PC-9 (cell line): ENCODE results near the gene CTSH. TPM values are rescaled to one million over a fixed set of nuclear protein-coding genes. Genes with fewer than 3 reads are reported as not detected.

Experiments
- BruUV-seq: library from RNA; stranded (reverse); fragments of 400-500 nt; replicated peaks from 2 replicates; lab custom pipeline; 2021; lab: Mats Ljungman, UMichigan
- CTCF ChIA-PET: fragments of 300-600 bp; sonication (Branson Sonifier 250); formaldehyde crosslinking; loops from one replicate; lab custom pipeline; 2022; ENCODE audit warnings: antibody characterized with exemption; lab: Charles Lee
- POLR2A ChIA-PET: fragments of 300-600 bp; sonication (Branson Sonifier 250); formaldehyde crosslinking; loops from one replicate; lab custom pipeline; 2022; ENCODE audit warnings: antibody characterized with exemption; ENCODE audit not compliant: unreplicated experiment; lab: Charles Lee
- DNase-seq, 2 experiments: peaks; one replicate each; pipeline versions ENCODE4 v3.0.0 to v3.0.0-alpha.2; 2015 to 2022; ENCODE audit warnings: mixed read lengths in 1 of 2
- H2AFZ ChIP-seq: fragments of 200-600 bp; sonication (generic); 2 replicates; pipeline ENCODE4 v1.8.1; 2017; ENCODE audit warnings: antibody characterized with exemption
- H3F3A ChIP-seq: fragments of 200-600 bp; sonication (generic); 2 replicates; pipeline ENCODE4 v1.8.1; 2017; ENCODE audit warnings: antibody characterized with exemption, mild to moderate bottlenecking, low read depth; ENCODE audit not compliant: insufficient read depth
- H3K27ac ChIP-seq: fragments of 200-600 bp; sonication (generic); 2 replicates; pipeline ENCODE4 v1.6.1; 2016; ENCODE audit warnings: mixed run types
- H3K27me3 ChIP-seq: fragments of 200-600 bp; sonication (generic); 2 replicates; pipeline ENCODE4 v1.6.1; 2016; ENCODE audit warnings: low read depth, mixed run types; ENCODE audit not compliant: insufficient read depth
- H3K36me3 ChIP-seq: fragments of 200-600 bp; sonication (generic); 2 replicates; pipeline ENCODE4 v1.6.1; 2016; ENCODE audit warnings: low read depth, mixed run types
- H3K4me1 ChIP-seq: fragments of 200-600 bp; sonication (generic); replicated peaks from 2 replicates; pipeline ENCODE4 v1.6.1; 2016; ENCODE audit warnings: mixed run types; ENCODE audit not compliant: insufficient read depth
- H3K4me2 ChIP-seq: fragments of 200-600 bp; sonication (generic); 2 replicates; pipeline ENCODE4 v1.6.1; 2017; ENCODE audit warnings: mixed run types
- H3K4me3 ChIP-seq: fragments of 200-600 bp; sonication (generic); 2 replicates; pipeline ENCODE4 v1.6.1; 2016; ENCODE audit warnings: mixed run types
- H3K79me2 ChIP-seq: fragments of 200-600 bp; sonication (generic); 2 replicates; pipeline ENCODE4 v1.6.1; 2017; ENCODE audit warnings: low read depth, mixed run types
- H3K9me2 ChIP-seq: fragments of 200-600 bp; sonication (generic); 2 replicates; pipeline ENCODE4 v1.8.1; 2017; ENCODE audit warnings: mild to moderate bottlenecking; ENCODE audit not compliant: insufficient read depth
- H3K9me3 ChIP-seq: fragments of 200-600 bp; sonication (generic); 2 replicates; pipeline ENCODE4 v1.8.1; 2016; ENCODE audit warnings: low read depth; ENCODE audit not compliant: insufficient read depth
- H4K20me1 ChIP-seq: fragments of 200-600 bp; sonication (generic); 2 replicates; pipeline ENCODE4 v1.8.1; 2017; ENCODE audit not compliant: insufficient read depth
- EZH2 ChIP-seq: fragments of 200-600 bp; sonication (generic); IDR thresholded peaks from 2 replicates; pipeline ENCODE4 v1.8.0; 2017; ENCODE audit warnings: antibody characterized with exemption, low read depth
- intact Hi-C: fragments of 100-400 bp; cut with micrococcal nuclease; formaldehyde crosslinking; loops from one replicate; pipeline ENCODE4 v1.10.0; 2022; ENCODE audit not compliant: unreplicated experiment
- total RNA-seq: library from RNA; stranded (reverse); gene quantifications from 2 replicates; pipeline ENCODE4 v1.2.3, GENCODE V29; 2021
- TF ChIP-seq, protein P1 (sequence below): fragments of 200-600 bp; sonication (generic); conservative IDR thresholded peaks from 2 replicates; pipeline ENCODE4 v1.6.1; 2017; ENCODE audit warnings: mixed run types, antibody characterized with exemption, mild to moderate bottlenecking, moderate library complexity

Gene CTSH
- total RNA-seq, 1 experiment from 2014 or later = 101 TPM

GRCh38 chr15:78923480-78924360 lies 21.1 kb downstream of the CTSH start:
- no peak overlapping the region for H2AFZ ChIP-seq
- DNase-seq = no peak
- H3K9me2 ChIP-seq = no peaks in the 10 kb centered on the region
- H3K4me1 ChIP-seq = no peaks in the 10 kb centered on the region
- H3K79me2 ChIP-seq = no peaks in the 10 kb centered on the region
- H4K20me1 ChIP-seq = no peaks in the 10 kb centered on the region
- no peaks in the 10 kb centered on the region for H3K27me3 ChIP-seq
- intact Hi-C loops = no loop called here
- no peaks in the 10 kb centered on the region for H3K9me3 ChIP-seq
- no TSS peak for BruUV-seq
- no peak overlapping the region for H3K27ac ChIP-seq
- no peak overlapping the region for H3K4me2 ChIP-seq
- H3F3A ChIP-seq = 0 out of 2 replicates have a peak, but pooled peaks cover 16% of the 10 kb centered on the region
- H3K4me3 ChIP-seq = no peak overlapping the region
- TF ChIP-seq EZH2 = no peak
- TF ChIP-seq, protein P1, sequence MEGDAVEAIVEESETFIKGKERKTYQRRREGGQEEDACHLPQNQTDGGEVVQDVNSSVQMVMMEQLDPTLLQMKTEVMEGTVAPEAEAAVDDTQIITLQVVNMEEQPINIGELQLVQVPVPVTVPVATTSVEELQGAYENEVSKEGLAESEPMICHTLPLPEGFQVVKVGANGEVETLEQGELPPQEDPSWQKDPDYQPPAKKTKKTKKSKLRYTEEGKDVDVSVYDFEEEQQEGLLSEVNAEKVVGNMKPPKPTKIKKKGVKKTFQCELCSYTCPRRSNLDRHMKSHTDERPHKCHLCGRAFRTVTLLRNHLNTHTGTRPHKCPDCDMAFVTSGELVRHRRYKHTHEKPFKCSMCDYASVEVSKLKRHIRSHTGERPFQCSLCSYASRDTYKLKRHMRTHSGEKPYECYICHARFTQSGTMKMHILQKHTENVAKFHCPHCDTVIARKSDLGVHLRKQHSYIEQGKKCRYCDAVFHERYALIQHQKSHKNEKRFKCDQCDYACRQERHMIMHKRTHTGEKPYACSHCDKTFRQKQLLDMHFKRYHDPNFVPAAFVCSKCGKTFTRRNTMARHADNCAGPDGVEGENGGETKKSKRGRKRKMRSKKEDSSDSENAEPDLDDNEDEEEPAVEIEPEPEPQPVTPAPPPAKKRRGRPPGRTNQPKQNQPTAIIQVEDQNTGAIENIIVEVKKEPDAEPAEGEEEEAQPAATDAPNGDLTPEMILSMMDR = no peak
- H3K36me3 ChIP-seq = peaks cover 11% of the 10 kb centered on the region; the same call in 1 of the 2 replicates
- CTCF ChIA-PET = no interaction called here
- POLR2A ChIA-PET = no interaction called here

GRCh38 chr15:78923015-78923414 lies 21.8 kb downstream of the CTSH start:
- Histone ChIP-seq H3K27ac (no peak overlapping the region), H3K79me2 (no peaks in the 10 kb centered on the region), H3K36me3 (peaks cover 11% of the 10 kb centered on the region; the same call in 1 of the 2 replicates), H3K27me3 (no peaks in the 10 kb centered on the region), H3K4me2 (no peak overlapping the region), H2AFZ (no peak overlapping the region), H3K4me1 (no peaks in the 10 kb centered on the region), H4K20me1 (no peaks in the 10 kb centered on the region), H3F3A (0 out of 2 replicates have a peak, but pooled peaks cover 16% of the 10 kb centered on the region), H3K9me3 (no peaks in the 10 kb centered on the region), H3K9me2 (no peaks in the 10 kb centered on the region), H3K4me3 (no peak overlapping the region)
- POLR2A ChIA-PET = no interaction called here
- DNase-seq = no peak
- no peak for TF ChIP-seq EZH2
- TF ChIP-seq, protein P1 = no peak
- CTCF ChIA-PET = no interaction called here
- intact Hi-C loops = no loop called here
- BruUV-seq = no TSS peak

GRCh38 chr15:78922527-78922926 lies 22.3 kb downstream of the CTSH start:
- 0 out of 2 replicates have a peak, but pooled peaks cover 16% of the 10 kb centered on the region for H3F3A ChIP-seq
- POLR2A ChIA-PET = no interaction called here
- H3K4me1 ChIP-seq = no peaks in the 10 kb centered on the region
- H3K9me3 ChIP-seq = no peaks in the 10 kb centered on the region
- H3K4me2 ChIP-seq = no peak overlapping the region
- H3K27ac ChIP-seq = no peak overlapping the region
- intact Hi-C loops = no loop called here
- H3K36me3 ChIP-seq = peaks cover 11% of the 10 kb centered on the region; the same call in 1 of the 2 replicates
- H3K4me3 ChIP-seq = no peak overlapping the region
- BruUV-seq = no TSS peak
- no peaks in the 10 kb centered on the region for H3K27me3 ChIP-seq
- DNase-seq = no peak
- TF ChIP-seq, protein P1 = no peak
- no peaks in the 10 kb centered on the region for H3K79me2 ChIP-seq
- H3K9me2 ChIP-seq = no peaks in the 10 kb centered on the region
- H2AFZ ChIP-seq = no peak overlapping the region
- CTCF ChIA-PET = interaction anchor here (0.5 to 1.2 kb wide), 2 partner anchors 57 to 104 kb away, joined by 3 to 4 read pairs; no protein-coding TSS in a partner anchor
- no peaks in the 10 kb centered on the region for H4K20me1 ChIP-seq
